H9 (cell line): ENCODE data around the gene NPHP4. TPM values are rescaled to one million over a fixed set of nuclear protein-coding genes. Genes with fewer than 3 reads are reported as not detected.

Experiments used
- DNase-seq: peaks from one replicate; pipeline ENCODE4 v3.0.0-alpha.2; 2017
- H2AFZ ChIP-seq: one replicate; pipeline ENCODE4 v1.6.1; 2013; ENCODE audit warnings: mild to moderate bottlenecking, low read length, control low read depth, moderate library complexity
- H2AK5ac ChIP-seq: 2 replicates; pipeline ENCODE4 v1.6.1; 2013; ENCODE audit warnings: low read length, control low read depth, mixed read lengths; ENCODE audit not compliant: insufficient read length
- H2BK120ac ChIP-seq: one replicate; pipeline ENCODE4 v1.6.1; 2013; ENCODE audit warnings: low read depth, mild to moderate bottlenecking, low read length, control low read depth, inconsistent platforms; ENCODE audit not compliant: poor library complexity, severe bottlenecking
- H2BK12ac ChIP-seq: 2 replicates; pipeline ENCODE4 v1.6.1; 2013; ENCODE audit warnings: low read length, control low read depth, mixed read lengths, low read depth; ENCODE audit not compliant: insufficient read length
- H2BK15ac ChIP-seq: 2 replicates; pipeline ENCODE4 v1.6.1; 2013; ENCODE audit warnings: low read depth, low read length, control low read depth
- H2BK20ac ChIP-seq: one replicate; pipeline ENCODE4 v1.6.1; 2013; ENCODE audit warnings: low read depth, mild to moderate bottlenecking, low read length, control low read depth, inconsistent platforms; ENCODE audit not compliant: poor library complexity, severe bottlenecking
- H2BK5ac ChIP-seq: 2 replicates; pipeline ENCODE4 v1.6.1; 2013; ENCODE audit warnings: low read length, control low read depth, mixed read lengths; ENCODE audit not compliant: insufficient read length
- H3K14ac ChIP-seq: 2 replicates; pipeline ENCODE4 v1.6.1; 2013; ENCODE audit warnings: low read length, control low read depth; ENCODE audit not compliant: insufficient read depth
- H3K18ac ChIP-seq: 2 replicates; pipeline ENCODE4 v1.6.1; 2013; ENCODE audit warnings: low read depth, mild to moderate bottlenecking, mixed read lengths, low read length, control low read depth; ENCODE audit not compliant: insufficient read length
- H3K23ac ChIP-seq: 2 replicates; pipeline ENCODE4 v1.6.1; 2013; ENCODE audit warnings: low read length, control low read depth, mixed read lengths, low read depth; ENCODE audit not compliant: insufficient read length
- H3K23me2 ChIP-seq: 2 replicates; pipeline ENCODE4 v1.6.1; 2013; ENCODE audit warnings: low read depth, mild to moderate bottlenecking, mixed read lengths, low read length, control low read depth; ENCODE audit not compliant: insufficient read length, poor library complexity, severe bottlenecking
- H3K27ac ChIP-seq: 2 replicates; pipeline ENCODE4 v1.5.1; 2013; ENCODE audit warnings: low read length, control low read depth, mixed read lengths, low read depth; ENCODE audit not compliant: insufficient read length
- H3K27me3 ChIP-seq: 2 replicates; pipeline ENCODE4 v1.6.1; 2013; ENCODE audit warnings: low read length, control low read depth, inconsistent platforms; ENCODE audit not compliant: insufficient read depth
- H3K4ac ChIP-seq: 2 replicates; pipeline ENCODE4 v1.6.1; 2013; ENCODE audit warnings: low read depth, mild to moderate bottlenecking, control low read depth, inconsistent platforms, low read length, moderate library complexity
- H3K4me1 ChIP-seq: 2 replicates; pipeline ENCODE4 v1.6.1; 2013; ENCODE audit warnings: low read length, control low read depth, inconsistent platforms; ENCODE audit not compliant: insufficient read depth
- H3K4me2 ChIP-seq: 2 replicates; pipeline ENCODE4 v1.6.1; 2013; ENCODE audit warnings: low read length, control low read depth, mixed read lengths; ENCODE audit not compliant: insufficient read length, insufficient read depth
- H3K56ac ChIP-seq: 2 replicates; pipeline ENCODE4 v1.6.1; 2013; ENCODE audit warnings: low read depth, mild to moderate bottlenecking, mixed read lengths, low read length, control low read depth; ENCODE audit not compliant: insufficient read length
- H3K79me1 ChIP-seq: 2 replicates; pipeline ENCODE4 v1.6.1; 2013; ENCODE audit warnings: low read depth, mild to moderate bottlenecking, moderate library complexity, low read length, control low read depth, inconsistent platforms; ENCODE audit not compliant: insufficient read depth, poor library complexity, severe bottlenecking
- H3K79me2 ChIP-seq: 2 replicates; pipeline ENCODE4 v1.6.1; 2013; ENCODE audit warnings: low read length, control low read depth, inconsistent platforms; ENCODE audit not compliant: insufficient read depth
- H3K9ac ChIP-seq: 2 replicates; pipeline ENCODE4 v1.6.1; 2013; ENCODE audit warnings: low read length, control low read depth, mixed read lengths; ENCODE audit not compliant: insufficient read length; ENCODE audit errors: extremely low read depth
- H3K9me3 ChIP-seq: one replicate; pipeline ENCODE4 v1.6.1; 2013; ENCODE audit warnings: low read depth, low read length, inconsistent platforms; ENCODE audit not compliant: control insufficient read depth
- H3T11ph ChIP-seq: one replicate; pipeline ENCODE4 v1.6.1; 2013; ENCODE audit warnings: mild to moderate bottlenecking, low read length, control low read depth, inconsistent platforms
- H4K20me1 ChIP-seq: one replicate; pipeline ENCODE4 v1.6.1; 2013; ENCODE audit not compliant: control insufficient read depth, insufficient read length, insufficient read depth
- H4K5ac ChIP-seq: 2 replicates; pipeline ENCODE4 v1.6.1; 2013; ENCODE audit warnings: low read depth, mild to moderate bottlenecking, mixed read lengths, low read length, control low read depth; ENCODE audit not compliant: insufficient read length
- H4K8ac ChIP-seq: replicated peaks from 2 replicates; pipeline ENCODE4 v1.6.1; 2013; ENCODE audit warnings: low read length, control low read depth, mixed read lengths, low read depth; ENCODE audit not compliant: insufficient read length
- H4K91ac ChIP-seq: 2 replicates; pipeline ENCODE4 v1.6.1; 2013; ENCODE audit warnings: low read depth, mild to moderate bottlenecking, moderate library complexity, mixed read lengths, low read length, control low read depth; ENCODE audit not compliant: insufficient read length
- H3K27ac Mint-ChIP-seq, 3 experiments: 2 replicates in 2 of 3; 3 replicates in 1 of 3; pipeline ENCODE4 v1.8.0; 2020 to 2021; ENCODE audit warnings: mixed read lengths in 3 of 3, mild to moderate bottlenecking in 1 of 3, moderate library complexity in 1 of 3
- H3K27me3 Mint-ChIP-seq: 2 replicates; pipeline ENCODE4 v1.8.0; 2021; ENCODE audit warnings: low read depth, mild to moderate bottlenecking, moderate library complexity, mixed read lengths
- H3K36me3 Mint-ChIP-seq, 3 experiments: 2 replicates in 2 of 3; 3 replicates in 1 of 3; pipeline ENCODE4 v1.8.0; 2020 to 2021; ENCODE audit warnings: low read depth in 3 of 3, mixed read lengths in 3 of 3; ENCODE audit not compliant: insufficient read depth in 1 of 3
- H3K4me1 Mint-ChIP-seq, 2 experiments: 2 replicates each; pipeline ENCODE4 v1.8.0; 2020; ENCODE audit warnings: mixed read lengths in 2 of 2
- H3K4me3 Mint-ChIP-seq, 2 experiments: 2 replicates in 1 of 2; 3 replicates in 1 of 2; pipeline ENCODE4 v1.8.0; 2020 to 2021; ENCODE audit warnings: mild to moderate bottlenecking in 2 of 2, mixed read lengths in 2 of 2, moderate library complexity in 1 of 2
- H3K9me3 Mint-ChIP-seq, 2 experiments: 2 replicates in 1 of 2; 3 replicates in 1 of 2; pipeline ENCODE4 v1.8.0; 2020; ENCODE audit warnings: mild to moderate bottlenecking in 2 of 2, mixed read lengths in 2 of 2, moderate library complexity in 1 of 2
- WGBS: extraction: QIAGEN DNeasy Blood & Tissue Kit; methylation state at CpG from one replicate; pipeline ENCODE4 v1.1.7; 2013; ENCODE audit warnings: missing lambda C conversion rate, low lambda C conversion rate, mixed read lengths; ENCODE audit not compliant: insufficient read length; ENCODE audit errors: extremely low coverage; 5-methylcytosine and 5-hydroxymethylcytosine counted together
- total RNA-seq: library from RNA; stranded (reverse); gene quantifications from 2 replicates; pipeline ENCODE4 v1.2.1, GENCODE V29; 2021
- TF ChIP-seq, protein P1 (sequence below): fragments of 200-600 bp; sonication (generic); conservative IDR thresholded peaks from 3 replicates; pipeline ENCODE4 v1.8.0; 2021; ENCODE audit warnings: antibody characterized with exemption, mild to moderate bottlenecking

NPHP4 gene
- total RNA-seq, 1 experiment from 2014 or later: 17.6 TPM

DNA sequence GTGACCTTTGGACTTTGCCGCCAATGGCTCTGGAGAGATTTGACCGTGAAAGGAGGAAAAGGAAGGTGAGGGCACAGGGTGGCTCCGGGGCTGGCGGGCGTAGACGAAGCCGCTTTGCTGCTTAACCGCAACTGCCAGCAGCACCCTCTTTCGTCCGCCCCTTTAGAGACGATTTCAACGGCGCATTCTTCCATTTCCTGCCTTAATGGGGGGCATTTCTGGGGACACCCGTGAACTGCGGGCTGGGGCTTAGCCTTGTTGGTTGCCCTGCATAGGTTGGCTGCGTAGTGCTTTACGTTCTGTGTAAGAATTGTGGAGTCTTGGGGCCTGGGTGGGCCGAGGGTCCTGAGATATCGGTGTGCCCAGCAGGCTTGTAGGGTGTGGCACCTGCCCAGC, 6.7 kb upstream of the NPHP4 start:
- DNase-seq: no peak
- Histone ChIP-seq H3T11ph (no peak overlapping the region), H3K9me3 (no peaks in the 10 kb centered on the region), H4K8ac (no peak overlapping the region), H3K23ac (no peak overlapping the region), H2AFZ (no peak overlapping the region), H3K23me2 (no peaks in the 10 kb centered on the region), H3K4ac (no peak overlapping the region), H4K5ac (no peak overlapping the region), H3K79me2 (no peaks in the 10 kb centered on the region), H2BK5ac (no peak overlapping the region), H3K4me1 (no peaks in the 10 kb centered on the region), H3K9ac (no peak overlapping the region), H2BK120ac (no peak overlapping the region), H2BK20ac (no peak overlapping the region), H2BK12ac (no peak overlapping the region), H3K27me3 (no peaks in the 10 kb centered on the region; the same call in 1 of the 2 replicates), H2BK15ac (no peak overlapping the region), H2AK5ac (no peak overlapping the region), H3K79me1 (no peaks in the 10 kb centered on the region), H3K4me2 (no peak overlapping the region), H3K56ac (no peak overlapping the region), H4K20me1 (no peaks in the 10 kb centered on the region), H3K18ac (no peak overlapping the region), H3K14ac (no peak overlapping the region), H4K91ac (no peak overlapping the region), H3K27ac (no peak overlapping the region)
- H3K4me3 Mint-ChIP-seq: no peak overlapping the region
- H3K27ac Mint-ChIP-seq: no peak overlapping the region
- H3K9me3 Mint-ChIP-seq: no peaks in the 10 kb centered on the region
- peaks cover 53% of the 10 kb centered on the region for H3K27me3 Mint-ChIP-seq
- no CpG with 5 or more reads among the region's 19 CpGs for WGBS
- TF ChIP-seq, protein P1, sequence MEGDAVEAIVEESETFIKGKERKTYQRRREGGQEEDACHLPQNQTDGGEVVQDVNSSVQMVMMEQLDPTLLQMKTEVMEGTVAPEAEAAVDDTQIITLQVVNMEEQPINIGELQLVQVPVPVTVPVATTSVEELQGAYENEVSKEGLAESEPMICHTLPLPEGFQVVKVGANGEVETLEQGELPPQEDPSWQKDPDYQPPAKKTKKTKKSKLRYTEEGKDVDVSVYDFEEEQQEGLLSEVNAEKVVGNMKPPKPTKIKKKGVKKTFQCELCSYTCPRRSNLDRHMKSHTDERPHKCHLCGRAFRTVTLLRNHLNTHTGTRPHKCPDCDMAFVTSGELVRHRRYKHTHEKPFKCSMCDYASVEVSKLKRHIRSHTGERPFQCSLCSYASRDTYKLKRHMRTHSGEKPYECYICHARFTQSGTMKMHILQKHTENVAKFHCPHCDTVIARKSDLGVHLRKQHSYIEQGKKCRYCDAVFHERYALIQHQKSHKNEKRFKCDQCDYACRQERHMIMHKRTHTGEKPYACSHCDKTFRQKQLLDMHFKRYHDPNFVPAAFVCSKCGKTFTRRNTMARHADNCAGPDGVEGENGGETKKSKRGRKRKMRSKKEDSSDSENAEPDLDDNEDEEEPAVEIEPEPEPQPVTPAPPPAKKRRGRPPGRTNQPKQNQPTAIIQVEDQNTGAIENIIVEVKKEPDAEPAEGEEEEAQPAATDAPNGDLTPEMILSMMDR: no peak
- H3K36me3 Mint-ChIP-seq: no peaks in the 10 kb centered on the region
- peaks cover 22 to 36% of the 10 kb centered on the region in 2 experiments for H3K4me1 Mint-ChIP-seq
